ENCODE results near the gene PTPRN2.

- TF ChIP-seq GATA2 (IDR thresholded peaks at IDR 0.05; ENCODE audit: low read depth, low read length), result no peak
- TF ChIP-seq GATA3 (IDR thresholded peaks at IDR 0.05; ENCODE audit: low read depth, low read length), result no peak
Measured at GRCh38 chr7:157584420-157584819, 1003.2 kb downstream of the PTPRN2 start.

All from SH-SY5Y (cell line).